Lower leg skin (tissue), 3 donors: ENCODE measurements around the gene TANGO6.

Experiments used
- CTCF ChIP-seq, 3 donors: fragments of 450-650 bp; IDR thresholded peaks; one replicate each; pipeline ENCODE4 v1.5.1; 2016; ENCODE audit warnings: antibody characterized with exemption in 3 of 3, mild to moderate bottlenecking in 3 of 3, moderate library complexity in 2 of 3
- POLR2A ChIP-seq, 2 donors: fragments of 450-650 bp; IDR thresholded peaks; one replicate each; pipeline ENCODE4 v1.6.1; 2016 to 2017; ENCODE audit warnings: antibody characterized with exemption in 2 of 2, mild to moderate bottlenecking in 1 of 2, moderate library complexity in 1 of 2

- TF ChIP-seq CTCF (IDR thresholded peaks at IDR 0.05) (no peak), POLR2A (IDR thresholded peaks at IDR 0.05) (no peak)
These were observed 46.3 kb downstream of the TANGO6 start for GRCh38 chr16:68889508-68890150.
